GM12875 (cell line): Measurements from ENCODE around the gene TBC1D10A.

ENCODE experiments used
- H3K4me3 ChIP-seq: one replicate; pipeline ENCODE4 v1.5.1; 2011; ENCODE audit warnings: low read depth, low read length, control low read depth
- TF ChIP-seq, protein P1 (sequence below): IDR thresholded peaks from 2 replicates; pipeline ENCODE4 v1.5.1; 2011; ENCODE audit warnings: low read depth, mild to moderate bottlenecking, control low read depth, inconsistent platforms, low read length, moderate library complexity, borderline replicate concordance; ENCODE audit not compliant: insufficient read depth

Gene TBC1D10A

GRCh38 chr22:30312053-30312452 is 14.7 kb downstream of the TBC1D10A start:
- TF ChIP-seq, protein P1, sequence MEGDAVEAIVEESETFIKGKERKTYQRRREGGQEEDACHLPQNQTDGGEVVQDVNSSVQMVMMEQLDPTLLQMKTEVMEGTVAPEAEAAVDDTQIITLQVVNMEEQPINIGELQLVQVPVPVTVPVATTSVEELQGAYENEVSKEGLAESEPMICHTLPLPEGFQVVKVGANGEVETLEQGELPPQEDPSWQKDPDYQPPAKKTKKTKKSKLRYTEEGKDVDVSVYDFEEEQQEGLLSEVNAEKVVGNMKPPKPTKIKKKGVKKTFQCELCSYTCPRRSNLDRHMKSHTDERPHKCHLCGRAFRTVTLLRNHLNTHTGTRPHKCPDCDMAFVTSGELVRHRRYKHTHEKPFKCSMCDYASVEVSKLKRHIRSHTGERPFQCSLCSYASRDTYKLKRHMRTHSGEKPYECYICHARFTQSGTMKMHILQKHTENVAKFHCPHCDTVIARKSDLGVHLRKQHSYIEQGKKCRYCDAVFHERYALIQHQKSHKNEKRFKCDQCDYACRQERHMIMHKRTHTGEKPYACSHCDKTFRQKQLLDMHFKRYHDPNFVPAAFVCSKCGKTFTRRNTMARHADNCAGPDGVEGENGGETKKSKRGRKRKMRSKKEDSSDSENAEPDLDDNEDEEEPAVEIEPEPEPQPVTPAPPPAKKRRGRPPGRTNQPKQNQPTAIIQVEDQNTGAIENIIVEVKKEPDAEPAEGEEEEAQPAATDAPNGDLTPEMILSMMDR: no peak
- H3K4me3 ChIP-seq: no peak overlapping the region

- no peak overlapping the region for H3K4me3 ChIP-seq
- TF ChIP-seq, protein P1: no peak
These were observed 15.6 kb downstream of the TBC1D10A start for GRCh38 chr22:30310881-30311771.

DNA sequence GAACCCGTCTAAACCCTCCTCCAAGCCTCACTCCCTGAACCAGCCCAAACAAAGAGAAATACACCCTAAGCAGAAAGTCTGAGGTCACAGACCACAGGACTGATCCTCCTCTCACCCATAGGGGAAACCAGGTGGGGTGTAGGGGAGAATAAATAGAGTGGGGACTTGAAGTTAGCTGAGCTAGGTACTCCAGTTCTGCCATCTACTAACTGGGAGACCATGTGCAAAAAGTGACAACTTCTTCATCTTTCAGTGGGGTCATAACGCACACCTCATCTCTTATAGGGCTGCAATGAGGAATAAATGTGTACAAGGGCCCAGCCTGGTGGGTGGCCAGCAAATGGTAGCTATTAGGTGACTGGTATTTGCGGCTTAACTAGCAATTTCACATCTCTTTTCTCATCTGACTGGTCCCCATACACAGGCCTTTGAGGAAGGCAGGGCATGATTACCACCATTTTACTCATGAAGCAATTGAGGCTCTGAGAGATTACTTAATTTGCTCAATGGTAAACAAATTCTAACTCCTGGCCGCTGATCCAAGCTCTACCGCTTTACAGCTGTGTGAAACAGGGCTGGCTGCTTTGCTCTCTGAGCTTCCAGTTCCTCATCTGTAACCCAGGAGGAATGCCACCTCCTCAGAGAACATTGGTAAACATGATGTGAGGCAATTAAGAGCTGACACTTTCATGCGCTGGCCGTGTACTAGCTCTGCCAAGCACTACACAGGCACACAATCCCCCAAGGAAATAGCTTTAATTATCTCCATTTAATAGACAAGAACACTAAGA is 16.6 kb downstream of the TBC1D10A start:
- H3K4me3 ChIP-seq: no peak overlapping the region
- TF ChIP-seq, protein P1: no peak

GRCh38 chr22:30308518-30309230 is 18.1 kb downstream of the TBC1D10A start:
- H3K4me3 ChIP-seq: no peak overlapping the region
- TF ChIP-seq, protein P1: no peak

DNA sequence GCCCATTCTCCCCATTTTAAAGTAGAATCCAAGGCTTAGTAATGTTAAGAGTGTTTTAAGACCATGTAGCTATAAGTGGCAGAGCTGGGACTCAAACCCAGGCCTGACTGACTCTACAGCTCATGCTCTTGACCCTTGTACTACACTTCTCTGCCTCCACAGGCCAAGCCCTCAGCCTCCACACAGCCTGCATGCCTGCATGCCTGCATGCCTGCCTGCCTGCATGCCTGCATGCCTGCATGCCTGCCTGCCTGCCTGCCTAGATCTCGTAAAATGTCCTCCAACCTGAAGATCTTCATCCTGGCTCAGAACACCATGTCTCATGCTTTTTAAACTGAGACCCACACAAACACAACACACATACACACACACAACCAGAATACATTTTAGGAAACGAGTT is 18.6 kb downstream of the TBC1D10A start:
- H3K4me3 ChIP-seq: no peak overlapping the region
- TF ChIP-seq, protein P1: no peak

GRCh38 chr22:30307041-30307574 is 19.6 kb downstream of the TBC1D10A start:
- TF ChIP-seq, protein P1: no peak
- H3K4me3 ChIP-seq: no peak overlapping the region
